HepG2 (cell line): ENCODE measurements around the gene RNF213. TPM values are rescaled to one million over a fixed set of nuclear protein-coding genes. Genes with fewer than 3 reads are reported as not detected.
A peak's percentile ranks its signal among the peaks of the same experiment; 100 is the strongest.

Source experiments
- JUND ChIP-seq: sonication (generic); formaldehyde crosslinking; IDR thresholded peaks from 2 replicates; pipeline ENCODE4 v1.8.0; 2022; ENCODE audit warnings: mild to moderate bottlenecking, missing genetic modification reagents
- KDM6A ChIP-seq: IDR thresholded peaks from 2 replicates; pipeline ENCODE4 v1.6.1; 2016; ENCODE audit warnings: low read depth
- KLF12 ChIP-seq: sonication (generic); formaldehyde crosslinking; IDR thresholded peaks from 2 replicates; pipeline ENCODE4 v1.4.0; 2020; ENCODE audit warnings: missing genetic modification reagents, borderline replicate concordance
- NR2F1 ChIP-seq, 2 experiments: fragments of 450-650 bp in 1 of 2; formaldehyde crosslinking in 1 of 2; IDR thresholded peaks; 2 replicates each; pipeline versions ENCODE4 v1.5.0 to v1.6.1; 2016 to 2020; ENCODE audit warnings: mild to moderate bottlenecking in 1 of 2, missing compliant biosample characterization in 1 of 2, missing genetic modification reagents in 1 of 2, moderate library complexity in 1 of 2
- POLR2AphosphoS5 ChIP-seq: IDR thresholded peaks from 2 replicates; pipeline ENCODE4 v1.6.1; 2012; ENCODE audit warnings: low read depth, low read length
- SIN3B ChIP-seq: fragments of 150-350 bp; IDR thresholded peaks from 2 replicates; pipeline ENCODE4 v1.6.1; 2014; ENCODE audit warnings: low read length
- SP2 ChIP-seq: sonication (generic); formaldehyde crosslinking; IDR thresholded peaks from 2 replicates; pipeline ENCODE4 v1.5.1; 2020; ENCODE audit warnings: mild to moderate bottlenecking, missing genetic modification reagents
- STAT5B ChIP-seq: sonication (generic); formaldehyde crosslinking; IDR thresholded peaks from 2 replicates; pipeline ENCODE4 v1.4.0; 2020; ENCODE audit warnings: missing genetic modification reagents
- YY1 ChIP-seq: IDR thresholded peaks from 2 replicates; pipeline ENCODE4 v1.6.1; 2011; ENCODE audit warnings: low read length, low read depth, moderate library complexity, mild to moderate bottlenecking; ENCODE audit not compliant: insufficient read depth, insufficient replicate concordance
- ZNF530 ChIP-seq: sonication (generic); formaldehyde crosslinking; IDR thresholded peaks from 2 replicates; pipeline ENCODE4 v1.5.0; 2020; ENCODE audit warnings: low read depth, mild to moderate bottlenecking, missing genetic modification reagents
- ZNF784 ChIP-seq: sonication (generic); formaldehyde crosslinking; IDR thresholded peaks from 2 replicates; pipeline ENCODE4 v1.5.1; 2020; ENCODE audit warnings: missing genetic modification reagents, mild to moderate bottlenecking, borderline replicate concordance
- polyA plus RNA-seq, 8 experiments: library from polyadenylated mRNA; depleted of rRNA in 3 of 8; stranded (reverse) in 7 of 8; unstranded in 1 of 8; fragments of >200 nt; fragmentation: Illumina TruSeq in 4 of 8; extraction: Trizol in 4 of 8; gene quantifications; 2 replicates each; pipeline versions ENCODE4 v1.2.1 to v1.2.3, GENCODE V29; 2011 to 2016; ENCODE audit warnings: low read depth in 4 of 8, missing spikeins in 1 of 8, mixed read lengths in 1 of 8; ENCODE audit not compliant: insufficient read depth in 1 of 8
- total RNA-seq, 5 experiments: library from RNA; depleted of rRNA; stranded (reverse); fragments of >200 nt; fragmentation: Illumina TruSeq; extraction: Trizol; gene quantifications; 2 replicates each; pipeline ENCODE4 v1.2.3, GENCODE V29; 2016; ENCODE audit warnings: low read depth in 1 of 5
- TF ChIP-seq, protein P1 (sequence below): sonication (generic); formaldehyde crosslinking; IDR thresholded peaks from 2 replicates; pipeline ENCODE4 v1.5.0; 2020; ENCODE audit warnings: mild to moderate bottlenecking, missing genetic modification reagents, borderline replicate concordance
- TF ChIP-seq, protein P2 (sequence below), 2 experiments: fragments of 450-650 bp in 1 of 2; sonication (generic) in 1 of 2; formaldehyde crosslinking; IDR thresholded peaks; 2 replicates each; pipeline versions ENCODE4 v1.5.0 to v1.8.0; 2020 to 2022; ENCODE audit warnings: mild to moderate bottlenecking in 1 of 2, missing genetic modification reagents in 1 of 2
- TF ChIP-seq, protein P3 (sequence below): sonication (generic); formaldehyde crosslinking; IDR thresholded peaks from 2 replicates; pipeline ENCODE4 v1.8.1; 2022; ENCODE audit warnings: mild to moderate bottlenecking, missing genetic modification reagents
- TF ChIP-seq, protein P4 (sequence below): IDR thresholded peaks from 2 replicates; pipeline ENCODE4 v1.6.1; 2012; ENCODE audit warnings: low read depth, low read length, improper control_type of control experiment
- TF ChIP-seq, protein P5 (sequence below): sonication (generic); formaldehyde crosslinking; IDR thresholded peaks from 2 replicates; pipeline ENCODE4 v1.9.0; 2021; ENCODE audit warnings: missing genetic modification reagents, borderline replicate concordance
- TF ChIP-seq, protein P6 (sequence below): sonication (generic); formaldehyde crosslinking; IDR thresholded peaks from 2 replicates; pipeline ENCODE4 v1.4.0; 2020; ENCODE audit warnings: mild to moderate bottlenecking, low read depth, missing genetic modification reagents

Gene RNF213
- total and polyA plus RNA-seq, 2 of the 13 experiments (the other 11 are each of a cell fraction or from before 2014, with no cell fraction given), result 38.6 to 38.7 TPM

DNA sequence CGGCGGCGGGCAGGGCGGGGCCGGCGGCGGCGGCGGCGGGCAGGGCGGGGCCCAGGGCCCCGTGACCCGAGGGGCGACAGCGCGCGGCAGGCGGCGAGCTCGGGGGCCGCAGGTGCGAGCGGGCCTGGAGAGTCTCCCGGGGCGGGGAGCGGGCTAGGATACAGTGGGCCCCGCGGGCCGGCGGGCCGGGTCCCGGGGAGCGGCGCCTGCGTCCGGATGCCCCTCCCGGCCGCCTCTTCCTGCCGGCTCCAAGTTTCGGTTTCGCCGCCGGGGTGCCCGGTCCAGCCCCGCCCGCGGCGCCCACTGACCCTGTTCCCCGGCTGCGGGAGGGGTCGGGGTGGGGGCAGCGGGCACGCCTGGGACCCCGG is at the start of gene RNF213 (continued):
- TF ChIP-seq, protein P1, sequence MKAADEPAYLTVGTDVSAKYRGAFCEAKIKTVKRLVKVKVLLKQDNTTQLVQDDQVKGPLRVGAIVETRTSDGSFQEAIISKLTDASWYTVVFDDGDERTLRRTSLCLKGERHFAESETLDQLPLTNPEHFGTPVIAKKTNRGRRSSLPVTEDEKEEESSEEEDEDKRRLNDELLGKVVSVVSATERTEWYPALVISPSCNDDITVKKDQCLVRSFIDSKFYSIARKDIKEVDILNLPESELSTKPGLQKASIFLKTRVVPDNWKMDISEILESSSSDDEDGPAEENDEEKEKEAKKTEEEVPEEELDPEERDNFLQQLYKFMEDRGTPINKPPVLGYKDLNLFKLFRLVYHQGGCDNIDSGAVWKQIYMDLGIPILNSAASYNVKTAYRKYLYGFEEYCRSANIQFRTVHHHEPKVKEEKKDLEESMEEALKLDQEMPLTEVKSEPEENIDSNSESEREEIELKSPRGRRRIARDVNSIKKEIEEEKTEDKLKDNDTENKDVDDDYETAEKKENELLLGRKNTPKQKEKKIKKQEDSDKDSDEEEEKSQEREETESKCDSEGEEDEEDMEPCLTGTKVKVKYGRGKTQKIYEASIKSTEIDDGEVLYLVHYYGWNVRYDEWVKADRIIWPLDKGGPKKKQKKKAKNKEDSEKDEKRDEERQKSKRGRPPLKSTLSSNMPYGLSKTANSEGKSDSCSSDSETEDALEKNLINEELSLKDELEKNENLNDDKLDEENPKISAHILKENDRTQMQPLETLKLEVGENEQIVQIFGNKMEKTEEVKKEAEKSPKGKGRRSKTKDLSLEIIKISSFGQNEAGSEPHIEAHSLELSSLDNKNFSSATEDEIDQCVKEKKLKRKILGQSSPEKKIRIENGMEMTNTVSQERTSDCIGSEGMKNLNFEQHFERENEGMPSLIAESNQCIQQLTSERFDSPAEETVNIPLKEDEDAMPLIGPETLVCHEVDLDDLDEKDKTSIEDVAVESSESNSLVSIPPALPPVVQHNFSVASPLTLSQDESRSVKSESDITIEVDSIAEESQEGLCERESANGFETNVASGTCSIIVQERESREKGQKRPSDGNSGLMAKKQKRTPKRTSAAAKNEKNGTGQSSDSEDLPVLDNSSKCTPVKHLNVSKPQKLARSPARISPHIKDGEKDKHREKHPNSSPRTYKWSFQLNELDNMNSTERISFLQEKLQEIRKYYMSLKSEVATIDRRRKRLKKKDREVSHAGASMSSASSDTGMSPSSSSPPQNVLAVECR (CRISPR knock-in tag), result no peak
- TF ChIP-seq YY1 (no peak), STAT5B (no peak), ZNF530 (CRISPR knock-in tag) (no peak), KDM6A (CRISPR knock-in tag) (no peak), JUND (CRISPR knock-in tag) (no peak), SIN3B (no peak), NR2F1 (CRISPR knock-in tag; IDR thresholded peaks at IDR 0.05) (no peak), ZNF784 (CRISPR knock-in tag) (no peak), KLF12 (no peak), POLR2AphosphoS5 (no peak), SP2 (CRISPR knock-in tag) (no peak)
- TF ChIP-seq, protein P2, sequence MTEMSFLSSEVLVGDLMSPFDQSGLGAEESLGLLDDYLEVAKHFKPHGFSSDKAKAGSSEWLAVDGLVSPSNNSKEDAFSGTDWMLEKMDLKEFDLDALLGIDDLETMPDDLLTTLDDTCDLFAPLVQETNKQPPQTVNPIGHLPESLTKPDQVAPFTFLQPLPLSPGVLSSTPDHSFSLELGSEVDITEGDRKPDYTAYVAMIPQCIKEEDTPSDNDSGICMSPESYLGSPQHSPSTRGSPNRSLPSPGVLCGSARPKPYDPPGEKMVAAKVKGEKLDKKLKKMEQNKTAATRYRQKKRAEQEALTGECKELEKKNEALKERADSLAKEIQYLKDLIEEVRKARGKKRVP (CRISPR knock-in tag; IDR thresholded peaks at IDR 0.05), result no peak
- TF ChIP-seq, protein P3, sequence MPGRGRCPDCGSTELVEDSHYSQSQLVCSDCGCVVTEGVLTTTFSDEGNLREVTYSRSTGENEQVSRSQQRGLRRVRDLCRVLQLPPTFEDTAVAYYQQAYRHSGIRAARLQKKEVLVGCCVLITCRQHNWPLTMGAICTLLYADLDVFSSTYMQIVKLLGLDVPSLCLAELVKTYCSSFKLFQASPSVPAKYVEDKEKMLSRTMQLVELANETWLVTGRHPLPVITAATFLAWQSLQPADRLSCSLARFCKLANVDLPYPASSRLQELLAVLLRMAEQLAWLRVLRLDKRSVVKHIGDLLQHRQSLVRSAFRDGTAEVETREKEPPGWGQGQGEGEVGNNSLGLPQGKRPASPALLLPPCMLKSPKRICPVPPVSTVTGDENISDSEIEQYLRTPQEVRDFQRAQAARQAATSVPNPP (CRISPR knock-in tag), result no peak
- TF ChIP-seq, protein P4, sequence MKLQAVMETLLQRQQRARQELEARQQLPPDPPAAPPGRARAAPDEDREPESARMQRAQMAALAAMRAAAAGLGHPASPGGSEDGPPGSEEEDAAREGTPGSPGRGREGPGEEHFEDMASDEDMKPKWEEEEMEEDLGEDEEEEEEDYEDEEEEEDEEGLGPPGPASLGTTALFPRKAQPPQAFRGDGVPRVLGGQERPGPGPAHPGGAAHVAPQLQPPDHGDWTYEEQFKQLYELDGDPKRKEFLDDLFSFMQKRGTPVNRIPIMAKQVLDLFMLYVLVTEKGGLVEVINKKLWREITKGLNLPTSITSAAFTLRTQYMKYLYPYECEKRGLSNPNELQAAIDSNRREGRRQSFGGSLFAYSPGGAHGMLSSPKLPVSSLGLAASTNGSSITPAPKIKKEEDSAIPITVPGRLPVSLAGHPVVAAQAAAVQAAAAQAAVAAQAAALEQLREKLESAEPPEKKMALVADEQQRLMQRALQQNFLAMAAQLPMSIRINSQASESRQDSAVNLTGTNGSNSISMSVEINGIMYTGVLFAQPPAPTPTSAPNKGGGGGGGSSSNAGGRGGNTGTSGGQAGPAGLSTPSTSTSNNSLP, result no peak
- TF ChIP-seq, protein P5, sequence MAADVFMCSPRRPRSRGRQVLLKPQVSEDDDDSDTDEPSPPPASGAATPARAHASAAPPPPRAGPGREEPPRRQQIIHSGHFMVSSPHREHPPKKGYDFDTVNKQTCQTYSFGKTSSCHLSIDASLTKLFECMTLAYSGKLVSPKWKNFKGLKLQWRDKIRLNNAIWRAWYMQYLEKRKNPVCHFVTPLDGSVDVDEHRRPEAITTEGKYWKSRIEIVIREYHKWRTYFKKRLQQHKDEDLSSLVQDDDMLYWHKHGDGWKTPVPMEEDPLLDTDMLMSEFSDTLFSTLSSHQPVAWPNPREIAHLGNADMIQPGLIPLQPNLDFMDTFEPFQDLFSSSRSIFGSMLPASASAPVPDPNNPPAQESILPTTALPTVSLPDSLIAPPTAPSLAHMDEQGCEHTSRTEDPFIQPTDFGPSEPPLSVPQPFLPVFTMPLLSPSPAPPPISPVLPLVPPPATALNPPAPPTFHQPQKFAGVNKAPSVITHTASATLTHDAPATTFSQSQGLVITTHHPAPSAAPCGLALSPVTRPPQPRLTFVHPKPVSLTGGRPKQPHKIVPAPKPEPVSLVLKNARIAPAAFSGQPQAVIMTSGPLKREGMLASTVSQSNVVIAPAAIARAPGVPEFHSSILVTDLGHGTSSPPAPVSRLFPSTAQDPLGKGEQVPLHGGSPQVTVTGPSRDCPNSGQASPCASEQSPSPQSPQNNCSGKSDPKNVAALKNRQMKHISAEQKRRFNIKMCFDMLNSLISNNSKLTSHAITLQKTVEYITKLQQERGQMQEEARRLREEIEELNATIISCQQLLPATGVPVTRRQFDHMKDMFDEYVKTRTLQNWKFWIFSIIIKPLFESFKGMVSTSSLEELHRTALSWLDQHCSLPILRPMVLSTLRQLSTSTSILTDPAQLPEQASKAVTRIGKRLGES, result peak; percentile 15; the same call in 1 of the 2 replicates
- TF ChIP-seq, protein P6, sequence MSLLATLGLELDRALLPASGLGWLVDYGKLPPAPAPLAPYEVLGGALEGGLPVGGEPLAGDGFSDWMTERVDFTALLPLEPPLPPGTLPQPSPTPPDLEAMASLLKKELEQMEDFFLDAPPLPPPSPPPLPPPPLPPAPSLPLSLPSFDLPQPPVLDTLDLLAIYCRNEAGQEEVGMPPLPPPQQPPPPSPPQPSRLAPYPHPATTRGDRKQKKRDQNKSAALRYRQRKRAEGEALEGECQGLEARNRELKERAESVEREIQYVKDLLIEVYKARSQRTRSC (CRISPR knock-in tag), result 0 out of 2 replicates have a peak, but pooled peaks have one; percentile 7
